ENCODE measurements around the gene PIP5K1A. TPM values are rescaled to one million over a fixed set of nuclear protein-coding genes. Genes with fewer than 3 reads are reported as not detected.

The PIP5K1A gene
- total RNA-seq: 95.8 TPM

DNA sequence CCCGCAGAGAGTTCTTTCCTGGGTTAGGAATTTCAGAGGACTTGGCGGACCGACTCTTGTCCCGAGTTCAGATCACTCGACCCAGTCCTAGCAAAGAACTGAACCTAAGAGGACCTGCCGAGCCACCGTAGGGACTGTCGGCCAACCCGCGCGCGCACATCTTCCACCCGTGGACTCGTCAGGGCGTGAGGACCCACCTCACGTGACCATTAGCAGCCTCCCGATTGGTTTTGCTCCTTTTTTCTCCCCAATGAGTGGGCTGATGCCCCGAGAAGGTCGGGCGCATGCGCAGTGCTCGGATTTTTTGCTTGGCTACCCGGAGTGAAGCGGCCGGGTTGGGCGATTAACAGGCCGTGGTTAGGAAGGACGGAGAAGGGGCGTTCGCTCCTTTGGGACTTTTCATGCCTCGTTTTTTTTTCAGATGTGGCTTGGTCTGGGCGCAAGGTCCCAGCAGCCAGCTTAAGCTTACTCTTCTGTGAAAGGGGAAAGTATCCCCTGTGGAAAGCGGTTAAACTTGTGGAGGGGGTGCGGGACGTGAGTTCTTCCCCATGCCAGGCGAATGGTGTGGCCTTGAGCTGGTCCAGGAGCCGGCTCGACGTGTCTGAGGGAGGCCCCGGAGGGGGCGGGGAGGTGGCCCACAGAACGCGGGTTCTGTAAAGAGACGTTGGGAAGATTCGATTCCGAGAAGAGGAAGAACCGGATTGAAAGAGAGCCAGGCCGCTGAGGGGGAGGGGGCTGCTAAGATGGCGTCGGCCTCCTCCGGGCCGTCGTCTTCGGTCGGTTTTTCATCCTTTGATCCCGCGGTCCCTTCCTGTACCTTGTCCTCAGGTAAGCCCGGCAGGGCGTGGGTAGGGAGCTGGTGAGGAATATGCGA lies at the start of gene PIP5K1A:
TSS of gene PIP5K1A (plus strand) at position 299 of the 874 bp plus-strand sequence. CDS start at position 744, 445 bp downstream.

GRCh38 chr1:151156515-151156819 lies 41.9 kb upstream of the PIP5K1A start, which contains the start of gene TNFAIP8L2:
TNFAIP8L2 (plus strand) TSS chr1:151156649; CDS start chr1:151158698, 2,049 bp downstream.

DNA sequence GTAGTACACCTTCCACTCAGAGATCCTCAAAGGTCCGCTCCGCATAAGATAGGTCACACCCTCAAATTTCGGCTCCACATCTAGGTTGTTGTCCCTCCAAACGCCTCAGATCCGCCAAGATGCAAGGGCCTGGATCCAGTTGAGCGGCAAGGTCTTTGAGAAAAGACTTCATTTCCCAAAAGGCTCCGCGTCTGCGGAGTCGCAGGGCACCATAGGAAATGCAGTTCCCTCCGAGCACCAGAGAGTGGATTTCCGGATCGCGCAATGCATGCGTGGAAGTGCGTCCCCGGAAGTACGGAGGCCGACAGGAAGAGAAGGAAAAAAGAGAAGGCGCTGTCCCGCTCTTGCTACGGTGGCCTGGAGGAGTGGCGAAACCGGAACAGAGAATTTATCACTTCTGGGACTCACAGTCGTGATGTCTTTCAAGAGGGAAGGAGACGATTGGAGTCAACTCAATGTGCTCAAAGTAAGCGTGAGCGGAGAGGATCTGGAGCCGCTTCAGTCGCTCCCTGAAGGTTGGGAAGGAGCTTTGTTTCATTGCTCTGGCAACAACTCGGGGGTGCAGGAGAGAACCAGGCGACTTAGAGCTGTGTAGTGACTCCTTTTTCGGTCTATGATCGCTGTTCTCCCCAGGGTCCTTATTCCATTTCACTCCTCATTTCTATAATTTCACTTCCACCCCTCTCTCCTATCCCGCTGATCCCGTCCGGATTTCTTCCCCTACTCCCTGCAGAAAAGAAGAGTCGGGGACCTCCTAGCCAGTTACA lies 32.4 kb upstream of the PIP5K1A start, which contains the start of the genes LYSMD1 and SCNM1:
TSS of gene LYSMD1 (minus strand) at position 165 of the 767 bp plus-strand sequence. CDS start 644 bp downstream, outside the sequence.
TSS of gene SCNM1 (plus strand) at position 407 of the 767 bp plus-strand sequence. CDS start at position 416, 9 bp downstream.

DNA sequence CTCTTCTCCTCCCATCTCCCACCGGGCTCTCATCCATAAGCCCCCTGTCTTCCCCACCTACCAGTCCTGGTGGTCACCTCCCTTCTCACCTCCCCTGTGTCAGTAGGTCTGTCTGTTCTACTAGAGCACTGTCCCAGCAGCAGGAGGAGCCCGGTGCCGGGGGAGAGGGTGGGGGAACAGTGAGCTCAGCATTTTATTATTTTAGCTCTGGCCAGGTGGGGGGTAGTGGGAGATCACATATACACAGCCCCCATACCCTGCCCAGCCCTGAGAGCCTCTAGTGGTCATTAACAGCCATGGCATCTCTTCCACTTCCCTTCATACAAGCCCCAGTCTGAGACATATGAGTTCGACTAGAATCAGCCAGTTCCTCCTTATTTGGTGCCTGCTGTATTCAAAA lies 22.5 kb upstream of the PIP5K1A start, which contains the start of gene TMOD4:
TSS of gene TMOD4 (minus strand) at position 119 of the 400 bp plus-strand sequence. CDS start 1,106 bp downstream, outside the sequence.

DNA sequence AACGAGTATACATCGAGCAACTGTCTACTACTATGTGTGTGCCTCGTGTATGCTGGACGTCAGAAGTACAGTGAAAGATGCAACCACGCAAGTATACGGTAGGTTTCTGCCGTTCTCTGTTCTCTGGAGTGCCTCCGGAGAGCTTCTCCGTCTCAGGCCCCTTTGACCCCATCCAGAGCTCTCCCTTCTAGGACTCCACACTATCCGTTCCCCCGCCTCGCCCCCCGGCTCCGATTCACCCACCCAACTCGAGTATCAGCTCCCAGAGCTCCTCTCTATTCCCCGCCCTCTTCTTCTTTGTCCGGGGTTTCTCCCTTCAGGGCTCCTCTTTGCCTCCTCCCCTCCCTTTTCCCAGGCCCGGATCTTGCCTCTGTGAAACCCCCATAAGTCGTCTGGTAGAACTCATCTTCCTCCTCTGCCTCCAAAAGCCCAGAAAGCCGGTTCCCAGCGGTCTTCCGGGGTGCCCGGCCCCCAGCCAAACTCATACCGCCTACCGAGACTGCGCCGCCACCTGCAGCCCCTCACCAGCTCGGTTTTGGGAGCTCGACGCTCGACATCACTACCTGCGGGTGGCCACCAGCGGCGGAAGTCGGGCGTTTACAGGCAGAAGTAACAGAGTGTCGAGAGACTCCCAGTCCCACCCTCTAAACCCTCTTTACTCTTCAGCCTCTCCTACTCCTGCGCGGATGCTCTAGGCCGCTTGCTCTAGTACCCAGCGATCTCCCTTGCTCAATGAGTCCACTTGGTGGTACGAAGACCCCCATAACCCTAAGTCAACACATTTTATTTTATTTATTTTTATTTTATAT lies 8.5 kb upstream of the PIP5K1A start, which contains the start of gene VPS72:
TSS of gene VPS72 (minus strand) at position 561 of the 809 bp plus-strand sequence. CDS start at position 485, 76 bp downstream.

DNA sequence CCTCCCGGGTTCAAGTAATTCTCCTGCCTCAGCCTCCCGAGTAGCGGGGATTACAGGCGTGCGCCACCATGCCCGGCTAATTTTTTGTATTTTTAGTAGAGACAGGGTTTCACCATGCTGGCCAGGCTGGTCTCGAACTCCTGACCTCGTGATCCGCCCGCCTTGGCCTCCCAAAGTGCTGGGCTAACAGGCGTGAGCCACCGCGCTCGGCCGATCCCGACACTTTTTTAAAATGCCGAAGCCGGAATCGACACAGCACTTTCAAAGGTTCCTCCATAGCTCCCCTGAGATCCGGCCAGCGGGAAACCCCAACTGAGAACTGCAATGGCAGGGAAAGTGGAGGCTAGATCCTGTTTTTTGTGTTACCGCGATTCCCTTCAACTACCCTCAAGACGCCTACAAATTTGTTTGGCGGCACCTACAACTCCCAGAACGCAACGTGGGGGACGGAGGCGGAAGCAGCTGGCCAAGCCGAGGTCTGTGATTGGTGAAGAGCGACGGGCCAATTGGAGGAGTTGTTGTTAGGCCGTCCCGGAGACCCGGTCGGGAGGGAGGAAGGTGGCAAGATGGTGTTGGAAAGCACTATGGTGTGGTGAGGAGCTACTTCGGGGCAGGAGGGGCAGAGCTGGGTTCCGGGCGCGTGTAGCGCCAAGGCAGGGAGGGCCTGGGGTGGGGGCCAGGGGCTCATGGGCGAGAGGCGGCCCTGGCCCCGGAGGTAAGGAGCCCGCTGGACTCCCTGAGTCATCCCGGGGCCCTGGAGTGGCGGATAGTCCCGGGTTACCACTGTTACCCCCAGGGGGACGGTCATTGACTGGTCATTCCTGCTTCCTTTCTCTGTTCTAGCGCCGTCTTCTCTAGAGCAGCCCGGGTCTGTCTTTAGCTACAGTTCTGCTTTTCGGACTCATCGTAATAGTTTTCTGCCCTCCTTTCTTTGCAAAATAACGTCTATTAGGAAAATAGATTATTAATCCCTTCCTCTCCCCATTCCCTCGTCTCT lies 56.2 kb downstream of the PIP5K1A start, which contains the start of gene PSMD4:
TSS of gene PSMD4 (plus strand) at position 518 of the 997 bp plus-strand sequence. CDS start at position 567, 49 bp downstream.

DNA sequence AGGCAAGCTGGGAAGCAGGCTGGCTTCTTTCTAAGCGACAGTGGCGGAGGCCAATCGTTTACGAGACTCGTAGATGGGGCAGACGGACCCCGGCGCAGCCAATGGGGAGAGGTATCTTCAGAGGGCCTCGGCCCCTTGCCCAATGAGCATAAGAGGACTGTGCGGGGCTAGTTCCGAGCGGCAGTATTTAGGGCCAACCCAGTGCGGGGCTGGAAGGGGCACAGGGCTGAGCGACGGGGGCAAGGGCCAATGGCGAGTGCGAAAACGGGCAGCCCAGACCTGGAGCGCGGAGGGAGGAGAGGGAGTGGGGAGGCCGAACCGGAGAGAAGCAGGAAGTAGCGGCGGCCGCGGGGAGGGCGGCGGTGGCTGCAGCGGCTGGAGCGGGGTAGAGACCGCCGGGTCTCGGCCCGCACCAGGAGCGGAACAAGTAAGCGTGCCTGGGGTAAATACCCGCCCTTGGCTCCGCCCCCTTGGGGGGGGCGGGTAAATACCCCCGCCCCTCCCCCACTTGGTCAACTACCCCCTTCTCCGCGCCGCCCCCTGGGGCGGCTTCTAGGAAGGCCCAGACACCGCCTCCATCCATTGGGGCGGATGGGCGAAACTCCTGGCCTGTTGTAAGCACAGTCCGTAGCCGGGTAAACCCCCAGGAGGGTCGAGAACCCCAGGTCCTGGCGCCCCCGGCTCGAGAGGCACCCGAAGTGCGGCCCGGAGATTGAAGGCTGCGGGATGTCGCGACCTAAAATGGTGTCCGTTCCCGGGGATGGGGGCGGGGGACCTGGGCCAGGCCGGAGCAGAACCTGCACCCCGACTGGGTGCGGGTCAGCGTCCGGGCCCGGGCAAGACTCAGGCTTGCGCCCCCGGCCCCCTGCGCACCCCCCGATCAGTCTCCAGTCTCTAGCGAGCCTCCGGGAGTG lies 83.9 kb downstream of the PIP5K1A start, which contains the start of gene ZNF687:
TSS of gene ZNF687 (plus strand) at position 331 of the 914 bp plus-strand sequence. CDS start 3,993 bp downstream, outside the sequence.

Other genes with a start within 250 kb of the PIP5K1A start
- 36.0 TPM for gene CERS2, start 223.7 kb upstream of the PIP5K1A start, total RNA-seq
- not detected for gene ANXA9, start 216.3 kb upstream of the PIP5K1A start, total RNA-seq
- gene MINDY1, start 191.7 kb upstream of the PIP5K1A start, total RNA-seq: 14.4 TPM
- gene PRUNE1, start 190.1 kb upstream of the PIP5K1A start, total RNA-seq: 25.0 TPM
- gene BNIPL, start 162.0 kb upstream of the PIP5K1A start, total RNA-seq: 0.31 TPM
- 4.1 TPM for gene C1orf56, start 150.8 kb upstream of the PIP5K1A start, total RNA-seq
- 44.1 TPM for gene CDC42SE1, start 138.9 kb upstream of the PIP5K1A start, total RNA-seq
- 72.9 TPM for gene MLLT11, start 138.2 kb upstream of the PIP5K1A start, total RNA-seq
- 13.8 TPM for gene GABPB2, start 127.8 kb upstream of the PIP5K1A start, total RNA-seq
- 40.1 TPM for gene SEMA6C, start 51.9 kb upstream of the PIP5K1A start, total RNA-seq
- gene TNFAIP8L2, start 41.9 kb upstream of the PIP5K1A start, total RNA-seq: 0.94 TPM
- 17.2 TPM for gene LYSMD1, start 32.6 kb upstream of the PIP5K1A start, total RNA-seq
- gene SCNM1, start 32.4 kb upstream of the PIP5K1A start, total RNA-seq: 23.2 TPM
- gene TMOD4, start 22.6 kb upstream of the PIP5K1A start, total RNA-seq: not detected
- 63.2 TPM for gene VPS72, start 8.4 kb upstream of the PIP5K1A start, total RNA-seq
- gene PSMD4, start 56.2 kb downstream of the PIP5K1A start, total RNA-seq: 82.3 TPM
- gene ZNF687, start 83.7 kb downstream of the PIP5K1A start, total RNA-seq: 8.8 TPM
- gene PI4KB, start 128.9 kb downstream of the PIP5K1A start, total RNA-seq: 39.1 TPM
- 31.3 TPM for gene RFX5, start 148.7 kb downstream of the PIP5K1A start, total RNA-seq
- gene SELENBP1, start 174.2 kb downstream of the PIP5K1A start, total RNA-seq: 5.3 TPM
- 224 TPM for gene PSMB4, start 201.0 kb downstream of the PIP5K1A start, total RNA-seq

Measured in parietal lobe (tissue), 1 donor.